NCI-H2029 (cell line): Measurements from ENCODE around the gene TTLL3.
"Not testable (repeated sequence)": the region's sequence is repeated elsewhere in the genome, so short reads cannot be mapped to it uniquely, and the experiment has no call there.

Source experiments
- DNase-seq: peaks from one replicate; lab custom pipeline; 2025; lab: John Stamatoyannopoulos, UW

The TTLL3 gene

GRCh38 chr3:9809615-9810432 is at the start of gene TTLL3:
TTLL3 (plus strand) TSS chr3:9810262; CDS start chr3:9810662, 400 bp downstream.
- DNase-seq = peak; percentile 80

GRCh38 chr3:9760779-9761505 is 49.1 kb upstream of the TTLL3 start:
- DNase-seq = no peak

GRCh38 chr3:9761919-9762318 is 48.1 kb upstream of the TTLL3 start:
- DNase-seq = no peak

- no peak for DNase-seq
These were observed 47.2 kb upstream of the TTLL3 start for GRCh38 chr3:9762871-9763270.

GRCh38 chr3:9765865-9766264 is 44.2 kb upstream of the TTLL3 start:
- no peak for DNase-seq

GRCh38 chr3:9767418-9767817 is 42.6 kb upstream of the TTLL3 start:
- no peak for DNase-seq

- no peak for DNase-seq
These were observed 41.8 kb upstream of the TTLL3 start for GRCh38 chr3:9768141-9768775.

- DNase-seq = no peak
These were observed 41.0 kb upstream of the TTLL3 start for GRCh38 chr3:9769012-9769411.

- DNase-seq = peak; percentile 68
These were observed 40.4 kb upstream of the TTLL3 start, which contains the start of gene CAMK1 for GRCh38 chr3:9769426-9770275. CAMK1 (minus strand) TSS chr3:9769947; CDS start chr3:9767749, 2,198 bp downstream.

- peak; percentile 52 for DNase-seq
These were observed 39.7 kb upstream of the TTLL3 start for GRCh38 chr3:9770276-9770812.

GRCh38 chr3:9771007-9771406 is 39.1 kb upstream of the TTLL3 start:
- DNase-seq = not testable (repeated sequence)

- DNase-seq = no peak
These were observed 33.0 kb upstream of the TTLL3 start for GRCh38 chr3:9776896-9777693.

- DNase-seq = no peak
These were observed 32.4 kb upstream of the TTLL3 start for GRCh38 chr3:9777694-9778021.

- no peak for DNase-seq
These were observed 31.7 kb upstream of the TTLL3 start for GRCh38 chr3:9778143-9779074.

- DNase-seq = no peak
These were observed 30.9 kb upstream of the TTLL3 start for GRCh38 chr3:9779075-9779593.

GRCh38 chr3:9779721-9780457 is 30.2 kb upstream of the TTLL3 start:
- no peak for DNase-seq

GRCh38 chr3:9780458-9780812 is 29.6 kb upstream of the TTLL3 start:
- no peak for DNase-seq

GRCh38 chr3:9780910-9781309 is 29.2 kb upstream of the TTLL3 start:
- DNase-seq = no peak

GRCh38 chr3:9781551-9781950 is 28.5 kb upstream of the TTLL3 start:
- no peak for DNase-seq
